ENCODE data around the gene YIPF7.
A peak's percentile ranks its signal among the peaks of the same experiment; 100 is the strongest.

Gene YIPF7

GRCh38 chr4:44651425-44651824, at the start of gene YIPF7:
TSS of gene YIPF7 (minus strand) at chr4:44651625. CDS start at chr4:44650100, 1,525 bp downstream.
- DNase-seq: no peak

GRCh38 chr4:44701037-44701436, 49.6 kb upstream of the YIPF7 start:
- no peak for DNase-seq

- DNase-seq: no peak
Measured at GRCh38 chr4:44700427-44700826, 49.0 kb upstream of the YIPF7 start.

- DNase-seq: no peak
Measured at GRCh38 chr4:44684648-44685047, 33.2 kb upstream of the YIPF7 start.

- peak; percentile 1 for DNase-seq
Measured at GRCh38 chr4:44679060-44679459, 27.6 kb upstream of the YIPF7 start.

- peak; percentile 88 for DNase-seq
Measured at GRCh38 chr4:44678094-44679041, 26.9 kb upstream of the YIPF7 start, which contains the start of gene GUF1. TSS of gene GUF1 (plus strand) at chr4:44678420. CDS start at chr4:44678623, 203 bp downstream.

GRCh38 chr4:44675366-44675765, 23.9 kb upstream of the YIPF7 start:
- no peak for DNase-seq

- DNase-seq: no peak
Measured at GRCh38 chr4:44674471-44674870, 23.0 kb upstream of the YIPF7 start.

- DNase-seq: no peak
Measured at GRCh38 chr4:44671636-44672035, 20.2 kb upstream of the YIPF7 start.

GRCh38 chr4:44670506-44671199, 19.2 kb upstream of the YIPF7 start:
- DNase-seq: no peak

- no peak for DNase-seq
Measured at GRCh38 chr4:44668526-44668925, 17.1 kb upstream of the YIPF7 start.

GRCh38 chr4:44663539-44664263, 12.3 kb upstream of the YIPF7 start:
- no peak for DNase-seq

GRCh38 chr4:44662623-44663005, 11.2 kb upstream of the YIPF7 start:
- DNase-seq: no peak

GRCh38 chr4:44661940-44662622, 10.7 kb upstream of the YIPF7 start:
- DNase-seq: no peak

GRCh38 chr4:44660396-44660795, 9.0 kb upstream of the YIPF7 start:
- DNase-seq: no peak

GRCh38 chr4:44652002-44652401, 577 bp upstream of the YIPF7 start:
- no peak for DNase-seq

- no peak for DNase-seq
Measured at GRCh38 chr4:44646151-44646550, 5.3 kb downstream of the YIPF7 start.

GRCh38 chr4:44638091-44638490, 13.3 kb downstream of the YIPF7 start:
- no peak for DNase-seq

- DNase-seq: no peak
Measured at GRCh38 chr4:44632733-44633132, 18.7 kb downstream of the YIPF7 start.

- DNase-seq: no peak
Measured at GRCh38 chr4:44632089-44632488, 19.3 kb downstream of the YIPF7 start.

GRCh38 chr4:44629280-44629866, 22.1 kb downstream of the YIPF7 start:
- DNase-seq: peak; percentile 60

GRCh38 chr4:44623676-44624075, 27.7 kb downstream of the YIPF7 start:
- no peak for DNase-seq

All from CD4-positive, alpha-beta T cell treated with Interleukin-4 for 4 hours (primary cell).